Tibial artery (tissue), 4 donors: ENCODE measurements around the gene C6orf47.

Experiments
- DNase-seq, 2 donors: peaks; one replicate each; pipeline ENCODE4 v3.0.0-alpha.2; 2019
- H3K27ac ChIP-seq, 2 donors: fragments of 200-600 bp; sonication (generic) in 1 of 2; 1 replicate in 1 of 2; 2 replicates in 1 of 2; pipeline ENCODE4 v1.5.1; 2018 to 2019; ENCODE audit warnings: mild to moderate bottlenecking in 1 of 2
- H3K27me3 ChIP-seq, 2 donors: fragments of 200-600 bp; sonication (generic) in 1 of 2; one replicate each; pipeline versions ENCODE4 v1.5.1 to v1.6.0; 2016 to 2019
- H3K36me3 ChIP-seq, 3 donors: fragments of 200-600 bp; sonication (generic) in 2 of 3; one replicate each; pipeline ENCODE4 v1.5.1; 2016 to 2019; ENCODE audit warnings: mild to moderate bottlenecking in 2 of 3
- H3K4me1 ChIP-seq, 4 donors: fragments of 200-600 bp; sonication (generic) in 2 of 4; 1 replicate in 3 of 4; 2 replicates in 1 of 4; pipeline ENCODE4 v1.5.1; 2016 to 2019
- H3K4me3 ChIP-seq, 2 donors: fragments of 200-600 bp; sonication (generic) in 1 of 2; 1 replicate in 1 of 2; 2 replicates in 1 of 2; pipeline ENCODE4 v1.5.1; 2018 to 2019; ENCODE audit warnings: mild to moderate bottlenecking in 2 of 2
- H3K9me3 ChIP-seq, 3 donors: fragments of 200-600 bp; sonication (generic) in 1 of 3; one replicate each; pipeline ENCODE4 v1.5.1; 2016 to 2019
- CTCF ChIP-seq, 2 experiments: fragments of 200-600 bp in 1 of 2; fragments of 450-650 bp in 1 of 2; IDR thresholded peaks; one replicate each; pipeline ENCODE4 v1.5.1; 2017 to 2019; ENCODE audit warnings: antibody characterized with exemption in 2 of 2, mild to moderate bottlenecking in 1 of 2, moderate library complexity in 1 of 2
- intact Hi-C: fragments of 100-400 bp; cut with DNase I; formaldehyde crosslinking; loops from one replicate; pipeline ENCODE4 v1.15.0; 2023; ENCODE audit warnings: low total_unique reads

C6orf47 gene

GRCh38 chr6:31621320-31621939, 39.1 kb downstream of the C6orf47 start:
- Histone ChIP-seq H3K27me3 (no peaks in the 10 kb centered on the region), H3K9me3 (no peaks in the 10 kb centered on the region), H3K36me3 (peaks cover 26 to 32% (median 30%) of the 10 kb centered on the region in 3 donors), H3K27ac (peak overlapping the region; percentile 90 to 91), H3K4me3 (peak overlapping the region; percentile 63 to 79), H3K4me1 (peaks cover 0 to 16% (median 7%) of the 10 kb centered on the region in 4 donors)
- intact Hi-C loops: no loop called here
- no peak for DNase-seq
- TF ChIP-seq CTCF (IDR thresholded peaks at IDR 0.05): no peak

- Histone ChIP-seq H3K4me3 (peak within 1 kb of the TSS; percentile 63 to 79), H3K36me3 (peaks cover 20 to 26% (median 23%) of the 10 kb centered on the region in 3 donors), H3K27me3 (no peaks in the 10 kb centered on the region), H3K9me3 (no peaks in the 10 kb centered on the region), H3K27ac (peak within 1 kb of the TSS; percentile 90 to 91), H3K4me1 (peaks cover 0 to 16% (median 7%) of the 10 kb centered on the region in 4 donors)
- TF ChIP-seq CTCF (IDR thresholded peaks at IDR 0.05): no peak
- intact Hi-C loops: no loop called here
- peak in 1 of 2 donors; percentile 74 for DNase-seq
These were observed 39.8 kb downstream of the C6orf47 start, which contains the start of gene PRRC2A for GRCh38 chr6:31620586-31621319. TSS of gene PRRC2A (plus strand) at chr6:31620715. CDS start at chr6:31622790, 2,075 bp downstream.

- peak overlapping the region; percentile 90 to 91 for H3K27ac ChIP-seq
- no peak for TF ChIP-seq CTCF (IDR thresholded peaks at IDR 0.05)
- peak; percentile 99 for DNase-seq
- intact Hi-C loops: no loop called here
- no peaks in the 10 kb centered on the region for H3K27me3 ChIP-seq
- H3K9me3 ChIP-seq: no peaks in the 10 kb centered on the region
- peak overlapping the region; percentile 63 to 79 for H3K4me3 ChIP-seq
- peaks cover 12 to 18% (median 16%) of the 10 kb centered on the region in 3 donors for H3K36me3 ChIP-seq
- peaks cover 0 to 16% (median 7%) of the 10 kb centered on the region in 4 donors for H3K4me1 ChIP-seq
These were observed 40.6 kb downstream of the C6orf47 start for GRCh38 chr6:31619805-31620585.

DNA sequence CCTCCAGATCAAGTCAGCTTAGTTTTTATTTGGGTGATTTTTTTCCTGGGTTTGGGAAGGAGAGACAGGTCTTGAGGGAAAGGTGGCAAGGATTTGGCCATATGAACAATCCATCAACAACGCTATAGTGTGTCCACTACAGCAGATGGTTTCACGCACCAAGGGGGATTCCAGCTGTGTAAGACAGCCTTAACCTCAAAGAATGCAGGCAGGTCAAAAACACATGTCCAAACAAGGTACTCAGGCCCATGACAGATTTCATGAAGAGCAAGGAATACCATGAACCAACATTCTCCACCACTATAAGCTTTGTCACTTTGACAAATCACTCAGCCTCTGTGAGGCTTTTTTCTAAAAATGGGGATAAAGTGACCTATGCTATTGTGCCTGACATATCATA, 43.6 kb downstream of the C6orf47 start:
- H3K4me3 ChIP-seq: no peak overlapping the region
- no peaks in the 10 kb centered on the region for H3K9me3 ChIP-seq
- no peak for TF ChIP-seq CTCF (IDR thresholded peaks at IDR 0.05)
- H3K27me3 ChIP-seq: no peaks in the 10 kb centered on the region
- H3K4me1 ChIP-seq: peaks cover 0 to 6% (median 3%) of the 10 kb centered on the region in 4 donors
- H3K36me3 ChIP-seq: no peaks in the 10 kb centered on the region
- intact Hi-C loops: no loop called here
- no peak for DNase-seq
- H3K27ac ChIP-seq: no peak overlapping the region

DNA sequence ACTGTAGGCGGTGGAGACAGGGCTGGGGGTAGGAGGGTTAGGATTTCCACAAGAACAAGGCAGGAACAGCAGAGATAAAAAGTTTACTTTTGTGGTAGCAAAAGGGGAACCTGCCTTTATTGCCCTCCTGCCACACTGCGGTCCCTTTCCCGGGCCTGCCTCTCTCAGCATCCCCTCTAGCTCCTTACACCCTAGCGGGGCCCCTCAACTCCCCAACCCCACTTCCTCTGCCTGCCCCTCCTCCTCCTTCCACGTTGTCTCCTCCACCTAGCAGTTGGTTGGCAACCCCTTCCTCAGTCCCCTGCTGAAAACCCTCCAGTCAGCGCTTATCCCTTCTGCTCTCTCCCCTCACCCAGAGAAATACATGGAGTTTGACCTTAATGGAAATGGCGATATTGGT, 44.8 kb downstream of the C6orf47 start:
- intact Hi-C loops: no loop called here
- Histone ChIP-seq H3K27me3 (no peaks in the 10 kb centered on the region), H3K27ac (no peak overlapping the region), H3K9me3 (no peaks in the 10 kb centered on the region), H3K4me1 (no peaks in the 10 kb centered on the region), H3K36me3 (no peaks in the 10 kb centered on the region), H3K4me3 (peak overlapping the region; percentile 1 to 18)
- no peak for DNase-seq
- no peak for TF ChIP-seq CTCF (IDR thresholded peaks at IDR 0.05)
